ENCODE data around the gene CDC42BPG. TPM values are rescaled to one million over a fixed set of nuclear protein-coding genes. Genes with fewer than 3 reads are reported as not detected.

The CDC42BPG gene
- total RNA-seq, 1 experiment from 2014 or later = 30.1 TPM

DNA sequence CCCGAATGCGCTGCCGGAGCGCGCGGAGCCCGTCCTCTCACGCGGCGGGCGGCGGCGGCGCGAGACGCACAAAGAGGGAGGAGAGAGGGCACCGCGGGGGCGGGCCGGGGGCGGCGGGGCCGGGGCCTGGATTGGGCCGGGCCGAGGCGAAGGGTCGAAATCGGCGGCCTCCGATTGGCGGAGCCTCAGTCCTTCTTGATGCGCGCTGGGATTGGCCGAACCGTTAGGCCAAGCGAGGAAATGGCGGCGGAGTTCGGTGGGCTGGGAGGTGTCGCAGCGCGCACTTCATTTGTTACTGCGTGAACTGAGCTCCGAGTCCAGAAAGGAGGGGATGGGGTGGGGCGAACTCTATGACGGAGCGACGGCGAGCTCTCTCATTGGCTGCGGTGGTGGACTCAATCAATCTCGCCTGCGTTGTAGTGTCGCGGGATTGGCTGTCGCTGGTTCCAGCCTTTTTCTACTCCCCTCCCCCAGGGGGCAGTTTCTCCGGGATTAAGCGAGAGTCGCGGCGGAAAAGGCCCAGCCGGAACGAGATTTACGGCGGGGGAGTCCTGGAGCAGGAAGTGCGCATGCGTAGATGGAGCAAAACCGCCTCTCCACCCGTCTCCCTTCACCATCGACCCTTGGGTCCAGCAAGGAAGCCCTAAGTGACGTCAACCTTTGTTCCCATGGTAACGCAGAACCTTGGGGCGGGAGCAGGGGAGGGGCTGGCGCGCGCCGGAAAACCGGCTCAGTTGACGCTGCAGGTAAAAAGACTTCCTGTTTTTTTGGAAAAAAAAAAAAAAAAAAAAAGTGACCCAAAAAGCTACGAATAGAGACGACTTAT, 65.8 kb downstream of the CDC42BPG start, which contains the start of gene SF1 (continued):
- TF ChIP-seq TCF7L2 (IDR thresholded peaks at IDR 0.05; ENCODE audit: borderline replicate concordance, extremely low read depth, insufficient read depth, insufficient read length) = peak; percentile 21
- TF ChIP-seq ZNF274 (IDR thresholded peaks at IDR 0.05; ENCODE audit: low read depth, low read length) = no peak
- TF ChIP-seq POLR2AphosphoS5 (IDR thresholded peaks at IDR 0.05; ENCODE audit: low read depth, low read length) = peak; percentile 95
- TF ChIP-seq EZH2 (IDR thresholded peaks at IDR 0.05) = no peak
- peak; percentile 88 for TF ChIP-seq YY1 (IDR thresholded peaks at IDR 0.05; ENCODE audit: extremely low read depth, insufficient replicate concordance, low read depth, low read length)

DNA sequence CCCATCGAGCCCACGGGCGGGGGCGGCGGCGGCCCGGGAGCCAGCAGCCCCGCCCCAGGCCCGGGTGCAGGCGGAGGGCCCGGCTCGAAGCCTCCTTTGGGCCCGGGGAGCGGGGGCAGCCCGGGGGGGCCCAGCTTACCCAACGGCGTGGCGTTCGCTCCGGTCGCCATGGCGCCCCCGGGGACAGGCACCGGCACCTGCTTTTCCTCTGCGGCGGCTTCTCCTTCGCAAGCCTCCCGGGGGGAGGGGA, 66.3 kb downstream of the CDC42BPG start:
- H3K9ac ChIP-seq (ENCODE audit: low read length) = peak overlapping the region; percentile 95
- H2AFZ ChIP-seq (ENCODE audit: low read depth, low read length, poor library complexity, severe bottlenecking) = no peak overlapping the region
- ATAC-seq = peak; percentile 5; the same call in 1 of the 2 replicates
- H3K4me2 ChIP-seq (ENCODE audit: low read length) = peak overlapping the region; percentile 87
- CTCF ChIA-PET = interaction anchor here (0.9 to 1.4 kb wide), 5 partner anchors 9 to 328 kb away, joined by 3 to 13 read pairs (median 5); partner anchors contain the start of gene CDC42BPG
- H3K4me1 ChIP-seq (ENCODE audit: control insufficient read depth in 1 of 2, insufficient read depth in 2 of 2, low read length in 2 of 2) = peaks cover 13 to 31% of the 10 kb centered on the region in 2 experiments; a peak in 3 of 4 replicates
- POLR2A ChIA-PET = interaction anchor here (0.5 to 1.9 kb wide), 13 partner anchors 10 to 721 kb away, joined by 3 to 11 read pairs (median 4); partner anchors contain the start of genes MALAT1, MEN1 and PYGM
- peaks cover 39 to 42% of the 10 kb centered on the region in 2 experiments for H3K36me3 ChIP-seq (ENCODE audit: control insufficient read depth in 1 of 2, insufficient read depth in 2 of 2, low read length in 2 of 2)
- H4K20me1 ChIP-seq (ENCODE audit: insufficient read depth) = peaks cover 40% of the 10 kb centered on the region
- intact Hi-C loops (cut with micrococcal nuclease) = no loop called here
- TF ChIP-seq SP1 (IDR thresholded peaks at IDR 0.05; ENCODE audit: low read depth) (no peak), ZFX (IDR thresholded peaks at IDR 0.05) (peak; percentile 87; the same call in 1 of the 2 replicates), SIN3A (IDR thresholded peaks at IDR 0.05; ENCODE audit: low read depth) (no peak; the same call in 1 of the 2 replicates)
- RAD21 ChIA-PET (ENCODE audit: low non-redundant PET in 1 of 2, low total read pairs in 2 of 2, uncharacterized antibody in 2 of 2, unreplicated experiment in 2 of 2) = no interaction called here
- no peaks in the 10 kb centered on the region for H3K9me2 ChIP-seq (ENCODE audit: insufficient read depth)
- H3K4me3 ChIP-seq (replicated peaks in 1 of 2; ENCODE audit: low read depth in 1 of 2, low read length in 2 of 2) = peak overlapping the region; percentile 69 to 99
- H3K9me3 ChIP-seq (ENCODE audit: control insufficient read depth in 1 of 2, insufficient read depth in 1 of 2, low read depth in 1 of 2, low read length in 2 of 2) = no peaks in the 10 kb centered on the region
- no peaks in the 10 kb centered on the region for H3K27me3 ChIP-seq (ENCODE audit: insufficient read depth, low read length)
- peaks cover 44% of the 10 kb centered on the region for H3K79me2 ChIP-seq (ENCODE audit: insufficient read depth, low read length)
- no peak for DNase-seq (ENCODE audit: low read depth, low spot score)
- BruUV-seq (replicated peaks) = no TSS peak
- H3K27ac ChIP-seq (ENCODE audit: low read depth, low read length) = peak overlapping the region; percentile 99
